G401 (cell line): Measurements from ENCODE around the gene ATP2B1. TPM values are rescaled to one million over a fixed set of nuclear protein-coding genes. Genes with fewer than 3 reads are reported as not detected.
A peak's percentile ranks its signal among the peaks of the same experiment; 100 is the strongest.
"Not testable (repeated sequence)": the region's sequence is repeated elsewhere in the genome, so short reads cannot be mapped to it uniquely, and the experiment has no call there.

Experiments used
- DNase-seq: peaks from one replicate; pipeline ENCODE4 v3.0.0-alpha.2; 2015; ENCODE audit warnings: low spot score
- in situ Hi-C: cut with HindIII; loops from 2 replicates; pipeline ENCODE4 v1.10.0; 2016; ENCODE audit warnings: low sequenced_read_pairs, mixed read lengths
- total RNA-seq: library from RNA; depleted of rRNA; stranded (reverse); fragments of >200 nt; shearing (Covaris generic); gene quantifications from 2 replicates; pipeline ENCODE4 v1.2.3, GENCODE V29; 2014; rRNA removed

The ATP2B1 gene
- total RNA-seq: 9.0 and 12.7 TPM in 2 replicates

GRCh38 chr12:89708565-89709156, at the start of gene ATP2B1:
ATP2B1 (minus strand) TSS chr12:89708838; CDS start chr12:89655886, 52,952 bp downstream.
- in situ Hi-C loops: no loop called here
- peak; percentile 87 for DNase-seq

GRCh38 chr12:89757987-89758386, 49.3 kb upstream of the ATP2B1 start:
- in situ Hi-C loops, DNase-seq: not testable (repeated sequence)

- in situ Hi-C loops: no loop called here
- DNase-seq: no peak
Observed at GRCh38 chr12:89756585-89757398, 48.2 kb upstream of the ATP2B1 start.

GRCh38 chr12:89756194-89756584, 47.6 kb upstream of the ATP2B1 start:
- DNase-seq: no peak
- in situ Hi-C loops: no loop called here

GRCh38 chr12:89753997-89754396, 45.4 kb upstream of the ATP2B1 start:
- in situ Hi-C loops: no loop called here
- DNase-seq: no peak

- DNase-seq: no peak
- in situ Hi-C loops: no loop called here
Observed at GRCh38 chr12:89752341-89752740, 43.7 kb upstream of the ATP2B1 start.

- in situ Hi-C loops: no loop called here
- DNase-seq: no peak
Observed at GRCh38 chr12:89750389-89751351, 42.0 kb upstream of the ATP2B1 start.

- no peak for DNase-seq
- in situ Hi-C loops: no loop called here
Observed at GRCh38 chr12:89748791-89749190, 40.2 kb upstream of the ATP2B1 start.

GRCh38 chr12:89745286-89745685, 36.6 kb upstream of the ATP2B1 start:
- no peak for DNase-seq
- in situ Hi-C loops: no loop called here

- in situ Hi-C loops: no loop called here
- no peak for DNase-seq
Observed at GRCh38 chr12:89742337-89743022, 33.8 kb upstream of the ATP2B1 start.

- in situ Hi-C loops: no loop called here
- no peak for DNase-seq
Observed at GRCh38 chr12:89740943-89741342, 32.3 kb upstream of the ATP2B1 start.

GRCh38 chr12:89736995-89737394, 28.4 kb upstream of the ATP2B1 start:
- in situ Hi-C loops: no loop called here

GRCh38 chr12:89733579-89734201, 25.1 kb upstream of the ATP2B1 start:
- no peak for DNase-seq
- in situ Hi-C loops: no loop called here

More at GRCh38 chr12:89736995-89737394, 28.4 kb upstream of the ATP2B1 start:
- DNase-seq: no peak

GRCh38 chr12:89732522-89732921, 23.9 kb upstream of the ATP2B1 start:
- DNase-seq: no peak

GRCh38 chr12:89731614-89732013, 23.0 kb upstream of the ATP2B1 start:
- DNase-seq: no peak

More at GRCh38 chr12:89732522-89732921, 23.9 kb upstream of the ATP2B1 start:
- in situ Hi-C loops: no loop called here

GRCh38 chr12:89731089-89731488, 22.5 kb upstream of the ATP2B1 start:
- DNase-seq: no peak
- in situ Hi-C loops: no loop called here

More at GRCh38 chr12:89731614-89732013, 23.0 kb upstream of the ATP2B1 start:
- in situ Hi-C loops: no loop called here

GRCh38 chr12:89729946-89730459, 21.4 kb upstream of the ATP2B1 start:
- in situ Hi-C loops: no loop called here
- DNase-seq: no peak

GRCh38 chr12:89723276-89723675, 14.6 kb upstream of the ATP2B1 start:
- no peak for DNase-seq
- in situ Hi-C loops: no loop called here
